Mucosa of gallbladder (tissue), 1 donor: ENCODE data around the gene CD180. TPM values are rescaled to one million over a fixed set of nuclear protein-coding genes. Genes with fewer than 3 reads are reported as not detected.
A peak's percentile ranks its signal among the peaks of the same experiment; 100 is the strongest.

Experiments used
- DNase-seq: peaks from one replicate; pipeline ENCODE4 v3.0.0-alpha.2; 2020; ENCODE audit warnings: low spot score
- total RNA-seq: library from RNA; stranded (reverse); gene quantifications from one replicate; pipeline ENCODE4 v1.2.1, GENCODE V29; 2021
- donor health status: DM: no; HTN: no; CAD: no.

The CD180 gene
- total RNA-seq, 1 donor from 2014 or later: 1.6 TPM

DNA sequence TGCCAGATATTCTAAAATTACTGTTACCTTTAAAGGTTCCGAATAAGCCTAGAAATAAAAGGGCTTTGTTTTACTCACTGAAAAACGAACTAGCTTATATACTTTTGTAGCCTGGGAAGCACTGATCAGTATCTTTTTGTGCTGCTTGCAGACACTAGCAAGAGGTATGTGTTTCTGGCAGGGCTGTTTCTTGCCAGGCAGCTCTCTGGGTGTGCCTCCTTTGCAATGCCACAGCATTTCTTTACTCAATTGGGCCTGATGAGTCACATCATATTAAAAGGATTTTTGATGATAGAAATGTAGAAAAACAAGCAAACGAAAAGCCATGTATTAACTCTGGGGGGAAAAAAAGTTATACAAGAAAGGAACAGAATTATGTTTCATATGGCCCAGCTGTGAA lies 35.6 kb downstream of the CD180 start:
- no peak for DNase-seq

DNA sequence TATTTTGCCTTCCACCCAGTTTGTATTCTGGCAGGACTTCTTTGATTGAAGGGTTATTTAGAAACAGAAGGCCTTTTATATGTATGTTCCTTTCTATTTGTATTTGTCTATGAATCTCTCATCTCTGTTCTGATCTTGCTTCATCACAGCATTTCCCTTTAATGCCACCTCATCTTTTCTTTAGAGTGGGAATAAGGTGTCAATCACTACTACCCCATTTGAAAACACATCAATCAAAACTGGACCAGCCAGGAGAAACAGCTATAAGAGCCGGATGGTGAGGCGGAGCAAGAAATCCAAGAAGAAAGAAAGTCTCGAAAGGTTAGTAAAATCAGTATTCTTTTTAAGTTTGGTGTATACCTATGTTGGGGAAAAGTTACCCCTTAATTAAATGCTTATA lies 36.3 kb downstream of the CD180 start:
- no peak for DNase-seq

DNA sequence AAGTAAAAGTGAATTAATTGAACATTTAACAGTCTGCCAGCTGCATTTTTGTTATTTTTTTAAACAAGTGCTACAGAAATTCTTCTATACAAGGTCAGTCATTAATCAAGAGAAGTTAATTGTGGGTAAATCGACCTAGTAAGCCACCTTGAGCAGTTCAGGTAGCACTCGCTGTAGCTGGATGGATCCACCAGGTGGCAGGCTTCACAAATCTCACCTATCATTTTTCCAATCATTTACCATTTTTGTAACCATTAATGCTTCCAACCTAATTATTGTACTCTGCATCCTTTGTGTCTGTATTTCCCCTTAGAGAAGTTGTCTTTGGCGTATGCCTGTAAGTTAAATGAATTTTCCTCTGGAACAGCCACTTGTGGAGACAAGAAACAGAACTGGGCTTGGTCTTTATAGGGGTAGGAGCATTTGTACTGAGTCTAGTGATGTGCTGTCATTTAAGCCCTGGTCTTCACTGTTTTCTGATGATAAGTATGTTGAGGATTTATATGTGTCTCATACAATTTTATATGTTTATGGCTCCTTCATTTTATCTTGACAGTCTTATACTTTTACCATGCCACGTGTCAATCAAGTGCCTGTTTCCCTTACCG lies 39.5 kb downstream of the CD180 start:
- DNase-seq: peak; percentile 46

DNA sequence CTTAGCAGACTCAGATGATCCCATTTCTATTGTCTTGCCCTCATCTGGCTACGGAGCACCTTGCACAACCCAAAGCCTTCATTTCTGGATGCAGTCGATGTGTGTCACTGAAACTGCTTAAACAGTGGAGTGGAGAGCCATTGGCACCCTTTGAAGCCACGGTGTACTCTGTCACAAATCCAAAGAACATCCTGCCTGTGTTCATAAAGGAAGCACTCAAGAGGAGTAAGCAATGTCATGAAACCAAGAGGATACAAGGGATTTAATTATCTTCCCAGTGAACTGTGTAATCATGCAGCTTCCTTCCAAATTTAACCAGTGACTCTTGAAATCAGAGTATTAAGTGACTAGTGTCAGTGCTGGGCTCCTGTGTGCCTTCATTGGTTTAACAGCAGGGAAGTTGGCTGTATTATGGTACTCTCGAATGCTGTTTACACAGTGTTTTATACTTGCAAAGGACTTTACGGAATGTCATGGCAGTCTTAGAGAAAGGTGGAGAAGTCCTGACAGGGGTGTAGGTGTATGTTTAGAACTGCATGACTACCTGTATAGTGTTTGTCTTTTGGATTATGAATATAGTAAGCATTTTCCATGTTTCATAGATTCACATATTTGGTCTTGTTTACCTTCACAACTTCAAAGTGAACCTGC lies 41.9 kb downstream of the CD180 start:
- DNase-seq: no peak

DNA sequence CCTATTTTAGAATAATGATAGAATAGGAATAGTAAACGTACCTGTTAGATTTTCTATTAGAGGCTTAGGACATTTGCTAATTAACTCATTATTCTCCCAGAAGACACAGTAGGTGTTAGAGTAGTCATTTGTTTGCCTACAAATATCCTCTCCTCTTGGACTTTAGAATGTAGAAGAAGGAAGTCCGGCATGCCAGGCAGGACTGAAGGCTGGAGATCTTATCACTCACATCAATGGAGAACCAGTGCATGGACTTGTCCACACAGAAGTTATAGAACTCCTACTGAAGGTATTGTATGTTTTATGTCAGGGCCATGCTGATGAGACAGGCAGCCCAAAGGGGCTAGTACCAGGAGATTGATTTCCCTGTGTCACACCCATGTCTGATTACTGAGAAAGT lies 43.3 kb downstream of the CD180 start:
- no peak for DNase-seq

DNA sequence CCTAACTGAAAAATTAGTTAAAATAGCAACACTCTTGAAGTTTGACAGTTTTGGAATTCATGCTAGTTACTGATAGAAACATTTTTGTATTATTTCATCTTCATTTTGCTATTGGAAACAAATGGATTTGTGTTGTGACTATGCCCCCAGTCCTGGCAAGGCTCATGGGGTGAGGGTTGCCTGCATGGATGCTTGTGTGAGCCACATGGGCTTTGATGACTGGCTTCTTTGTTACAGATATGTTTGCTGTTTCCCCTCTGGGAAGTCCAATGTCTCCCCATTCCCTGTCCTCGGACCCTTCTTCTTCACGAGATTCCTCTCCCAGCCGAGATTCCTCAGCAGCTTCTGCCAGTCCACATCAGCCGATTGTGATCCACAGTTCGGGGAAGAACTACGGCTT lies 44.2 kb downstream of the CD180 start:
- DNase-seq: no peak

DNA sequence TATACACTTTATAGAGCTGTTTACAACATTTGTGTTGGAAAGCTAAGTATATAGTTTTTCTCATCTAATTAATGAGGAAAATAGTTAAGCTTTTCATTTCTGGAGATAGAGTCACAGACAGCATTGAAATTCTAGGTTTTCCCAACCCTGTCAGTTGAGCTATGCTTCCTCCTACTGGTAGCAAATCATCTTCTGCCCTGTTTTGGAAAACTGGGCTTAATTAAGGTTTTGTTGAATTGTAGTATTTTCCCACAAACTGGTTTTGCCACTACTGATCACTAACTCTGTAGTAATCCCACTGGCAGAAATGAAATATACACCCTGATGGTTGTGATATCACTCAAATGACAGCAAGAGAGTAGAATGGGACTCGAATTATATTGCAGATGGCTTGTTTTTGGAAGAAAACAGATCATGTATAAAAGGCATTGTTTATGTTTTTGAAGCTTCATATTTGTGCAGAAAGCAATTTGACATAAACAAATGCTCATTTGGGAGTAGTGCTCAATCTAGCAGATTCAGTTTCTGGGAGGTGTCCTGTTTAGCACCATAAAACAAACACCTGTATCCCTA lies 46.6 kb downstream of the CD180 start:
- DNase-seq: no peak

DNA sequence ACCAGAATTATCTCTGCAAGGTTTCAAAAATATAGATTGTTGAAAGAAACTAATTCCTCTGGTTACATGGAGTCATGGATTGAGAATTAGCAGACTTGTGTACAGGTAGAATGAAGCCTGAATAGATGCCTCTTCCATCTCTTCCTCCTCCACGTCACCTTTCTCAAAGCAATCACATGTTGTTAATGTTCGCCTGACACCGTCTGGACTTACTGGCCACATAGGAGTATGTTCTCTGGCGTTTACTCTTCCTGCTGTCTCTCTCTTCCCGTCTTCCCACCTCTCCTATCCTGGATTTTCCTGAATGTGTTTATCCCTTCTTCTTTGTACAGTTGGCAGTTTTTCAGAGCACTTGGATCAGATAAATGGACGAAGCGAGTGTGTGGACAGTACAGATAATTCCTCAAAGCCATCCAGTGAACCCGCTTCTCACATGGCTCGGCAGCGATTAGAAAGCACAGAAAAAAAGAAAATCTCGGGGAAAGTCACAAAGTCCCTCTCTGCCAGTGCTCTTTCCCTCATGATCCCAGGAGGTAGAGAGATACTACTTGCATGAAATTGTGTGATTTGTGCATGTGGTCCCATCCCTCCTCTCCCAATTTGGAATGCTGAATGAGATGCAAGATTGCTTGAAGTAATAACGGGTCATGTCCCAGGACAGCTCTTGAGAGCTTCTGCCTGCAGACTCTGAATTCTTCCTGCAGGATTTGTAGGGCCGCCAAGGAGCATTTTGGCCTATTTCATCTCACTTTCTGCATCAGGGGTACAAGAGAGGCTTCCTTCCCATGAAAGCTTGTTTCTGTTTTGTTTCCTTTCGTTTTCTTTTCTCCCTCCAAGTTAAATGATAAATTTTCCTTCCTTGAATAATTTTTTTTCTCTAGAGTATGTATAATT lies 47.3 kb downstream of the CD180 start:
- DNase-seq: no peak

DNA sequence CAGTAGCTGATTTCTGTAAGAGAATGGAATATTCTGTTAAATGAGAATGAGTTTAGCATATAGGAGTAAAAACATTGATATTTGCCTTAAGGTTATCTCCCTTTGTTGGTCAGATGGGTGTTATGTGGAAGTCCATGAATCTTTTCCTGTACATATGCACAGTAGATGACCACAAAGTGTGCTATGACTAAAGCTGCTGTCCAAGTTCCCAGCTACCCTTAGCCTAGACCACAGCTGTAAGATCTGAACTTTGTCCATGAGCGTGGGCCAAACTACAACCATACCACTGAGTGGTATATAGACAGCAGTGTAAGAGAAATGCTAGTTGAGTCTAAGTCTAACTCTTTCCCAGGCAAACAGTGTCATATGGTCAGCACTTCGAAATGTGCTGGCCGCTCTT lies 48.8 kb downstream of the CD180 start:
- DNase-seq: no peak

DNA sequence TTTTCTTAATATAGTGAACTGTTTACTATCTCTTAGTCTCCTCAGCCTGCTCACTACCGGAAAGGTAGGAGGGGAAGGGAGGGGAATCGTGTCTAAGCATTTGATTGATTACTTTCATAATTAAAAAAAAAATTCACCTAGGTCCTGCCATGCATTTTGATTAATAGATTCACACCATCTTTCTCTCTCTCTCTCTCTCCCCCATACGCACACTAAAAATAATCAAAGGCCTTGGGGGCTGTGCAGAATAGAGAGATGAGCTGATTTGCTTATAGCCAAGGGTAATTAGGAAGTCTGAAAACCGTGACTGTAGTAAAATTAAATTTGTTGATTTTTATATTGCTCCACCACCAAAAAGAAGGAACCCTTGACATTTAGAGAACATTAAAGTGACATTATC lies 49.6 kb downstream of the CD180 start:
- no peak for DNase-seq

DNA sequence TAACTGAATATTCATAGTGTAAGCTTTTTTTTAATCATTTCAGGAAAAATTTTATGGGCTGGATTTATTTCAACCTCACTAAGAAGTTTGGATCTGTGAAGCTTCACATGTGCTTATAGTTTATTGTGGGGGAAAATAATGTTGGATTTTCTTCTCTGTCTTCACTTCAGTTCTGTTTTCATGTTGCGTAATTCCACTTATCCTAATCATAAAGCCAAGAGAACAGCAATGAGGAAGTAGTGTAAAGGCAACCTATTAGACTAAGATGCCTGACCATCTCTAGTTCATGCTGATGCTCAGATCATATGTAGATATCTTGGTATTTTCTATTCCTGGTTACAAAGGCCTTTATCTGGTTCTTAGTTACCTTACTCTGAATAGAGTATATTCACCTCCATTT lies 50.0 kb downstream of the CD180 start:
- no peak for DNase-seq

DNA sequence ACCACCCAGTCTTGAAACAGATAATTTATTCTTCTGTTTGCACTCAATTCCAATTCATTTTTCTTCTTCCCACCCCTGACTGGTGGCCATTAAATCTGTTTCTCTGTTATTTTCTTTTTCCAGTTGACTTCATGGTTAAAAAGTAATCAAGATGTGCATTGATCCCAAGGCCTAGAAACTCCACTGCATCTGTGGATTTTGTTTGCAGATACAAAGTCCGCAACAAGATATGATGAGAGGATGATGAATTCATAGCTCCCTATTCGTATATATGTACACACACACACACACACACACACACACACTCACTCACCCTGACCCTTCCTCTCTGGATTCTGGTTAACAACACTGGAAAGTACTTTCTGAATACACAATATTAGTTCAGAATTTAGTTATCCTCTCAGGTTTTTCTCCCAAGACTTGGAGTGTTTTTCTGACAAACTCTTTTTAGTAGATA lies 52.4 kb downstream of the CD180 start:
- peak; percentile 40 for DNase-seq

DNA sequence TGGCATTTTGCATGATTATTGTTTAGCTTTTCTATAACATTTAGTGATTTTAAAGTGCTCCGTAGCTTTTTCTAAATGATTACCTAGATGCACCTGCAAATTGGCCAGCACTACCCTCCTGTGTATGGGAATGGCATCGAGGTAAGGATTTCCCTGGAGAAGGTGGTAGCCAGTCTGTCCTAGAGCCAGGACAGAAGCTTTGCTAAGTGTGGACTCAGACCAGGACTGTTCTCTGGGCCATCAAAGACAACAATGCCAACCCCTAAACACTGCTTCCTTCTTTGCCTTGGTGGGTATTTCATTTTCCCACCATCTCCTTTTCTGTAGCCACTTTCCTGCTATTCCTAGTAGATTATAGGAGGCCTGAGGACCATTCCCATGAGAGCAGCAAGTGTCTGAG lies 53.0 kb downstream of the CD180 start:
- no peak for DNase-seq

DNA sequence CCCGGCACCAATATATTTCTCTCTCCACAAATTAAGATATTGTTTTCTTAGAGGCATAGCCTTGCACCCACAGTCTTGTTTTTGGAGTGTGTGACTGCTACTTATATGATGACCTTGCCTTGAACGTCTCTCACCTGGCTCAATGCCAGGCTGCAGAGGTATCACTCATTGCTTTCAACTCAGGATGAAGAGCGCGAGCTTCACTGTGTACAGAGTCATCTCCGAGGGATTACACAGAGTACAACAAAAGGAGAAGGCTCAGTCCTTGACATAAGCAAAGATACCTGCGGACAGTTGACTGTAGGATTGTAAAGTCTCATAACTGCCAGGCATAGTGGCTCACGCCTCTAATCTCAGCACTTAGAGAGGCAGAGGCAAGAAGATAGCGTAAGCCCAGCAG lies 53.8 kb downstream of the CD180 start:
- DNase-seq: no peak

DNA sequence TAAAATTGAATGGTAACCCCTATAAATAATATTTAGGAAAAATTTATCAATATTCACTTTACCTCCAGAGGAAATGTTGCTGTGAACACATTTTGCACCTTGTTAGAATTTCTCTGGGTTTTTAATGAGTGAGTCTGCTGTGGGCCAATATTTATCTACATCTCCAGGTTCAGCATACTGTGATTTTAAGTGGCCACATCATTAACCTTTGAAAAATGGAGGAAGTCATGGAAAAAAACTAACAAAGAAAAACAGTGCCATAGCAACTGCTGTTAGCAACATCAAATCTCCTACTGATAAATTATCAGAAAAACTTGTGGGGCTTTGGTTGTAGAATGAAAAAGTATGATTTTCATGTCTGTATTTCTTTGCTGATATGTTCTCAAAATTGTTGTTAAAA lies 55.0 kb downstream of the CD180 start:
- DNase-seq: no peak

DNA sequence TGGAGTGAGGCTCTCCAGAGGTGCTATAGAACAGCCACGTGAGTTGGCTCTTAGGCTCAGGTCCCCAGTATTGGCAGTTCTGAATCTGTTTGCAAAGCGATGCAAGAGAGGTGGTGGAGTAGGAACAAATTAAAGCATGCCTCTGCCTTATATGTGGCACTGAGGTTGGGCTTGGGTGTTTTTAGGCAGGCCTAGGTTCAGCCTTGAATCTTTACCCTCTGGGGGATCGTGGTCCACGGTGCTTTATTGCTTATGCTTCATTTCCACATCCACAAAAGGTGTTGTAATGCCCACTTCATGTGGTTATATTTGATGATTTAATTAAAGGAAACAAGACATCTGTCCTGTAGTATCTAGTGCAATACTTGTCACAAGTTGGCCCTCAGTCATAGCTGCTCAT lies 56.2 kb downstream of the CD180 start:
- no peak for DNase-seq

DNA sequence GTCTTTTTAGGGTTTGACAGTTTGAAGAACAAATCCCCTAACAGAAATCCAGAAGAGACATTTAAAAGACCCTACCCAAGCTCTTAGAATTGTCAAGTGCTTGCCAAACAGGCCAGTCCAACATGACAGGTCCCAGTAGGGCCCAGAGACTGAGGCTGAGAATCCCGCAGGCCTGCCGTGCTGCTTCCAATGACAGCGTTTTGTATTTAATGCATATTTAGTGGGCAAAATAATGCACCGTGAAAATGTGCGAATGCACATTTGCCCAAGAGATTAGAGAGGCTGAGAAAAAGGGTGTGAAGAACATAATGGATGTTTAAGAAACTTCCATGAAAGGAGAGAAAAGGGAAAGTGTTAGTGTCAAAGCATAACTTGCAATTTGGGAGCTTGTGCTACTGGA lies 57.6 kb downstream of the CD180 start:
- no peak for DNase-seq

DNA sequence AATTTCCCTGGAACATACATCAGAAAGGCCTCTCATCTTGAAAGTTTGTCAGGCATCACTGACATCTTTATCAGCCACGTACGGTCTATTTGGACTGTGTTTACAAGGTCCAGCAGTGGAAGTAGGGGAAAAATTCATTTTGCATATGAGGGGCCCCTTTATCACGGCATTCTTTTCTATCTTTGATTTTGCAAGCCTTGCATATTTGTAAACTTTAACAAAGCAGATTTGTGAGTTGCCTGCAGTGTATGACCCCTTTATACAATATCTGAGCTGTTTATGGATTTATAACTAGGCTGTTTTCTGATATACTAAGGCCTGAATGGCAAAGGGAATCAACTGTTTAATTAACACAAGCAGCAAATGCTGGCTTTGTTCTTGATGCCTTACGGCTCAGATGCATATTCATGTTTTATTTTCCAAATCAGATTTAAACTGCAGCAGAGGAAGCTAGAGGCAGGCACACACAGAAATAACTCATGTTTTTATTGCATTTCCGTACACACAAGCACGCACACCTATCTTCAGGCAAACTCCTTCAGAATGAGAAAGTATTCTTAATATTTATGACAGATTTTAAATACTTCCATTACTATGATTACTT lies 61.1 kb downstream of the CD180 start:
- no peak for DNase-seq

DNA sequence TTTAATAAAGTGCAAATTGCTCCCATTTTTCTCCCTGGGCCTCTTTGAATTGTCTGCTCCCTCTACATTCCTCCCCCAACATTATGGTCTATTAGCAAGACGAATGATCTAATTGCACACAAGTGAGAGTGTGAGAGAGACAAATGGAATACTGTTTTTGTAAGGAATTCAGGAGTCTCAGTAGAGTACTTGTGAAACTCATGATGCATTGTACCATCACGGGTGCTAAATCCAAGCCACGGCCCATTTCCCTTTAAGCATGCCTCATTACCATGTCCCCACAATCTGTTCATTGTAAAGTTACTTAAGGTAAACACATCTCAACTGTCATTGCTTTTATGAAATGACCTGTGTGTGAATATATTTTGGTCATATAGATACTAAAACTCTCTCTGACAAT lies 62.8 kb downstream of the CD180 start:
- no peak for DNase-seq

DNA sequence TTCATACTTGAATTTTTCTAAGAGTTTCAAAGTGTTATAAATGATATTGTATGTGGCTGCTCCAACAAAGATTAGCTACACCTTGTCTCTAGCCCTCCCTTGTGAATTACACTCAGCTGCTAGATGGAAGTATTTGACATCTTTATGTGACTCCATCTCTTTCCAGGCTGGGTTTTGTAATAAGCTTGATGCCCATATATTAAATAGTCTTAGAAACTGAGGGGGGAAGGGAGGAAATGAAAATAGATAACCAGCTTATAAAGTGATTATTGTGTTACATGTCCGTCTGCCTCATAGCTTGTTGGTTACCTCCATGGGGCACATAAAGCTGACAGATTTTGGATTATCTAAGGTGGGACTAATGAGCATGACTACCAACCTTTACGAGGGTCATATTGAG lies 63.4 kb downstream of the CD180 start:
- no peak for DNase-seq

DNA sequence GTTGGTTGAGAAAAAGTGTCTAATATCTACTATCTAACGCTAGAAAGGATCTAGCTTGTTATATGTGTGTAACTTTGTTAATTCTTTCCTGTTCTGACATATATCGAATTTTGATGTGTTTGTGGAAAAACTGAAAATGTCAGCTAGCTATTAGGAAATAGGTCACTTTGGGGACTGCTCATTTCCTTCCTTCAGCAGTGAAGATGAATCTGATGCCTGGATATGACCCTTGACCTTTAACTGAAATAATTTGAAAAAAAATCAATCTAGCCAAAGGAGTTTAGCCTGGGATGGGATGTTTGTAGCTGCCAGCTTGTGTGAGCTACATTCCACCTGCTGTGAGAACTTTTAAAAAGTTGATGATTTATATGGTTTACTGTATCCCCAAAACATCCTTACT lies 66.8 kb downstream of the CD180 start:
- no peak for DNase-seq
